ENCODE data around the gene OLFML2A.

DNA sequence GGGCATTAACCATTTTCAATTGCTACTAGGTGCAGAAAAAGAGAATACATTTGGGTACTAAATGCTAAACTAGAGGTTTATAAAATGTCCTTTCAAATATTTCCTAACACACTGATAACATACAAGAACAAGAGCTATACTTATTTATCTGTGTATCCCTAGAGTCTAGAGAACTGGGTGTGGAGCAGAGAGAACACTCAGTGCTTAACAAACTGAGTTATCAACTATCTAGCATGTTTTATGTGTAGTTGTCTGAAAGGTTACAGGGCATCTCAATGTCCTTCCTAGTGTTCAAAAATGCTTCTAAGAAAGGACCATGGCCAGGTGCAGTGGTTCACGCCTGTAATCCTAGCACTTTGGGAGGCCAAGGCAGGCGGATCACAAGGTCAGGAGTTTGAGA is 46.2 kb upstream of the OLFML2A start:
- TF ChIP-seq, protein P1, sequence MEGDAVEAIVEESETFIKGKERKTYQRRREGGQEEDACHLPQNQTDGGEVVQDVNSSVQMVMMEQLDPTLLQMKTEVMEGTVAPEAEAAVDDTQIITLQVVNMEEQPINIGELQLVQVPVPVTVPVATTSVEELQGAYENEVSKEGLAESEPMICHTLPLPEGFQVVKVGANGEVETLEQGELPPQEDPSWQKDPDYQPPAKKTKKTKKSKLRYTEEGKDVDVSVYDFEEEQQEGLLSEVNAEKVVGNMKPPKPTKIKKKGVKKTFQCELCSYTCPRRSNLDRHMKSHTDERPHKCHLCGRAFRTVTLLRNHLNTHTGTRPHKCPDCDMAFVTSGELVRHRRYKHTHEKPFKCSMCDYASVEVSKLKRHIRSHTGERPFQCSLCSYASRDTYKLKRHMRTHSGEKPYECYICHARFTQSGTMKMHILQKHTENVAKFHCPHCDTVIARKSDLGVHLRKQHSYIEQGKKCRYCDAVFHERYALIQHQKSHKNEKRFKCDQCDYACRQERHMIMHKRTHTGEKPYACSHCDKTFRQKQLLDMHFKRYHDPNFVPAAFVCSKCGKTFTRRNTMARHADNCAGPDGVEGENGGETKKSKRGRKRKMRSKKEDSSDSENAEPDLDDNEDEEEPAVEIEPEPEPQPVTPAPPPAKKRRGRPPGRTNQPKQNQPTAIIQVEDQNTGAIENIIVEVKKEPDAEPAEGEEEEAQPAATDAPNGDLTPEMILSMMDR (tag by site-specific recombination; IDR thresholded peaks at IDR 0.05): no peak
- no peak for TF ChIP-seq ZNF670 (tag by site-specific recombination; IDR thresholded peaks at IDR 0.05; ENCODE audit: low read depth)
- no peak for TF ChIP-seq ZNF792 (tag by site-specific recombination; IDR thresholded peaks at IDR 0.05)
- TF ChIP-seq ZNF239 (tag by site-specific recombination; IDR thresholded peaks at IDR 0.05): no peak

Data from HEK293 (cell line).